ENCODE measurements around the gene TSPAN14.

Gene TSPAN14

DNA sequence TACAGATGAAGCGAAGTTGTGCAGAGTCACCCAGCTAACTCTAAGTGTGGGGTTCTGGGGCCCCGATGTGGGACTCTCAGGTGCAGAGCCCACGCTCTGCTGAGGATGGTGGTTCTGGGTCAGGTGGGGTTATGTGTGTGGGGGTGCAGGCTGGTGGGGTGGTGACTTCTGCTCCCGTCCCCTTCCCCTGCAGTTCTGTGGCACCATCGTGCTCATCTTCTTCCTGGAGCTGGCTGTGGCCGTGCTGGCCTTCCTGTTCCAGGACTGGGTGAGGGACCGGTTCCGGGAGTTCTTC lies 54.9 kb downstream of the TSPAN14 start:
- no peak for DNase-seq

DNA sequence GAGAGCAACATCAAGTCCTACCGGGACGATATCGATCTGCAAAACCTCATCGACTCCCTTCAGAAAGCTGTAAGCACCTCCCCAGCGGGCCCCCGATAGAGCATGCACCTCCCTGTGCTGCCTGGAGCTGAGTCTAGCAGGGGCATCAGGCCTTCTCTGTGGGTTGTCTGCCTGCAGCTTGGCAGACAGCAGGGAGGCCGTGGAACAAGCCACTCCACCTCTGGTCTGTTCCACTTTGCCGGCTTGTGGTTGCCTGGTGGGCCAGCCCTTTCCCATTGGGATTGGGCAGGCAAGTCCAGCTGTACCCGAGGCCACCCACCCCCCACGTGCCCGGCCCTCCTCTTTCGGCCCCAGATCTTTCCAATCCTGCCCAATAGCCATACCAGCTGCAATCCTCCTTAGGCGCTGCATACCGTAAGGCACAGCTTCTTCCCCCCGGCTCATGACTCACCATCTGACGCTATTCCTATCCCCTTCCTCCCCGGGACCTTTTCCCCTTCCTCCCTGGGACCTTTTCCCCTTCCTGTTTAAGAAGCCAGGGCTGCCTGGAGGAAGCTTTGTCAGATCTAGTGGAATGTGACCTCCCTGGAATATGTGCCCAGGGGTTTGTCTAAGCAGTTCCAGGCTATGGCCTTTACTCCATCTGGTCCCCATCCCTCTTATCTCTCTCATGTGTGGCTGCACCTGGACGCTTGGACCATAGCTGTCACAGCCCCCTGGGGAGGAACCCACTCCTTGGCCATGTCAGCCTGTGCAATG lies 55.5 kb downstream of the TSPAN14 start:
- DNase-seq, result no peak

DNA sequence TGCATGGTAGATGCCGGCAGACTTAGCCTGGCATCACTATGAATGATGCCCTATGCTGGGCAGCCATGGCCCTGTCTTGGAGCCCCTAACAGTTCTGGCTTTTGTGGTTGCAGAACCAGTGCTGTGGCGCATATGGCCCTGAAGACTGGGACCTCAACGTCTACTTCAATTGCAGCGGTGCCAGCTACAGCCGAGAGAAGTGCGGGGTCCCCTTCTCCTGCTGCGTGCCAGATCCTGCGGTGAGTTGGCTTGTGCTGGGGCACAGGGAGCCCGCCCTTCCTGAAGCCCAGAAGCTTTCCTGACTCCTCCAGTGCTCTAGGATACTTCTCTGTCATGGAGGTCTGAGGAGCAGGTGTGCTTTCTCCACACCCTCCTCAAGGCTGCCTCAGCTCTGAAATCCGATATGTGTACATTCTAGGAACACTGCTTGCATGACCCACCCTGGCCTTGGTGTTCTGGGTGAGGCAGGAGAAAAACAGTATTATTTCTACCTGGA lies 58.0 kb downstream of the TSPAN14 start:
- DNase-seq, result no peak

DNA sequence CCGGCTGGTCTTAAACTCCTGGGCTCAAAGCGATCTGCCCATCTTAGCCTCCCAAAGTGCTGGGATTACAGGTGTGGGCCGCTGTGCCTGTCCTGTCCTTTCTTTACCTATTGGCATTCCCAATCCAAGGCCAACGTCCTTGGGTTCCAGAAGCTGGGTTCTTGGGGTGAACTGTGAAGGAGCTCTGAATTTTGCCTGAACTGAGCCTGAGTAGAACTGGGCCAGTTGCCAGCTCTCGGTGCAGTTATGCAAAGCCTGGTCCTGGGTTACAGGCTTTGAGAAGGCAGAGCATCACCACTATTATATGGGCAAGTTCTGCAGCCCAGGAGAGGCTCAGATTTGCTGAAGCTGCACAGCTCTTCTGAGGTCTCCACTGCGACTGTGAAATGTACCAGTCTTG lies 59.0 kb downstream of the TSPAN14 start:
- no peak for DNase-seq

DNA sequence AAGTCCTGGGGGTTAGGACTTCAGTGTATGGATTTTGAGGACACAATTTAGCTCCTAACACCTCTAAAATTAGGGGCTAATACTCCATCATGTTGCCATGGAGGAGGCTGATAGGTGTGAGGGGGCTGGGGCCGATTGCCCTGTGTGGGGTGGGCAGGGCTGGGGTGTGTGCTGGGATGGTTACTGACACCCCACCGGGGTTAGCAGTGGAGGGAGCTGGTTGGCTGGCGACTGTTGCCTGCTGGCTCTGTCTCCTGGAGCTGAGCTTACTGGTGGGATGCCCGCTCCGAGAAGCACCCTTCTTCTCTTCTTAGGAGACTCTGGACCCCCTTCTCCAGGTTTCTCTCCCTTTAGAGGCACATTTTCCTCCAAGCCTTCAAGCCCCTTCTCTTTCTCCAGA lies 61.4 kb downstream of the TSPAN14 start:
- DNase-seq, result no peak

DNA sequence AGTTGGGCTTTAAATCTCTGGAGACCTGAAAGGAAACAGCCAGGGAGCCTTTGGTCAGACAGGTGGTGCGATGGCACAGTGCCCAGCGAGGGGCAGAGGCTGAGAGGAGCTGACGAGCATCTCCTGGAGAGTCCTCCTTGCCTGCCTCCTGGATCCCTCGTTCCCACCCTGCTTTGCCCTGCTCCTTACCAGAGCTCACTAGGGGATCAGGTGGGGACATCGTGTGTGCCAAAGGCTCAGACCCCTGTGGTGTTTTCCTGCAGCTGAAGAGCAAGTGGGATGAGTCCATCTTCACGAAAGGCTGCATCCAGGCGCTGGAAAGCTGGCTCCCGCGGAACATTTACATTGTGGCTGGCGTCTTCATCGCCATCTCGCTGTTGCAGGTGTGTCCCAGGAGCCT lies 61.8 kb downstream of the TSPAN14 start:
- DNase-seq, result no peak

DNA sequence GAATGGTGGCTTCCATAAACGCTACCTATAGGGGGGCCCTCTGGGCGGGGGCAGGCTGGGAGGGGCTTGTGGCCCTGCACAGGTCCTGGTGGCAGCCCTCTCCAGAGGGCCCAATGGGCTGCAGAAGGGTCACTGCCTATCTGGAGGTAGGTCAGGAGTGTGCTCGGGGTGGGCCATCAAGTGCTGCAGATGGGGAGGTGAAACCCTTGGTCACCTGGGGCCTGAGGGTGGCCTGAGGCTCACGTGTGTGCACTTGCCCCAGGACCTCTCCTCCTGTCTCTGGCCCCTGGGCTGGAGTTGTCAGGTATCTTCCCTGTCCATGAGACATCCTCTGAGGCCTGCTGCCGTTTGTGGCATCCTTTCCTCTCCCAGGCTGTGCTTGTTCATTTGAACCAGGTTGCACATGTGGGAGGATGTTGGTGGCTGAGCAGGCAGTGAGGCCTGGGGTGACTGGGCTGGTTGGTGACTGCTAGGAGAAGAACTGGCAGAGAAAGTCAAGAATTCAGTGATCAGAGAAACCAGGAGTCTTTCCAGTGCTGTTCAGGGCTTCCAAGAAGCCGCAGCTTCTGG lies 62.5 kb downstream of the TSPAN14 start:
- DNase-seq, result no peak

DNA sequence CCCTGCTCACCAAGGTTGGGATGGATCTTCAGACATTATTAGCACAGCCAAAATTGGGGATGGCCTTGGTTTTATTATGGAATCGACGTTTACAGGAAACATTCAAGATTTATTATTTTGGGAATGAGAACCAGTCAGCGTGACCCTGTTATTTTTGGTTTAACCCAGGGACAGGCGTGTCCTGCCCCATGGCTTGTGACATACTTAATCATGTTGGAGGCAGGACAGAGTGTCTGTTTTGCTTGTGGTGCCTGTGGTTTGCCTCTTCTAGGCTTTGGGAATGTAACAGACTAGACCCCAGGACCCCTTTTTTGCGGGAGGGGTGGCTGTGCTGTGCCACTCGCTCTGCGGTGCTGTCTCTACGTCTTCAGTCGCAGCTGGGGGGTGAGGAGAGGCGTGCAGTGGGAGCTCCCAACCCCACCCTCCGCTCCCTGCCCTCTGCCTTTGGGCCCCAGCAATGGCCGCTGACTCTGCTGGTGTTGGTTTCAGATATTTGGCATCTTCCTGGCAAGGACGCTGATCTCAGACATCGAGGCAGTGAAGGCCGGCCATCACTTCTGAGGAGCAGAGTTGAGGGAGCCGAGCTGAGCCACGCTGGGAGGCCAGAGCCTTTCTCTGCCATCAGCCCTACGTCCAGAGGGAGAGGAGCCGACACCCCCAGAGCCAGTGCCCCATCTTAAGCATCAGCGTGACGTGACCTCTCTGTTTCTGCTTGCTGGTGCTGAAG lies 63.5 kb downstream of the TSPAN14 start:
- DNase-seq, result no peak

DNA sequence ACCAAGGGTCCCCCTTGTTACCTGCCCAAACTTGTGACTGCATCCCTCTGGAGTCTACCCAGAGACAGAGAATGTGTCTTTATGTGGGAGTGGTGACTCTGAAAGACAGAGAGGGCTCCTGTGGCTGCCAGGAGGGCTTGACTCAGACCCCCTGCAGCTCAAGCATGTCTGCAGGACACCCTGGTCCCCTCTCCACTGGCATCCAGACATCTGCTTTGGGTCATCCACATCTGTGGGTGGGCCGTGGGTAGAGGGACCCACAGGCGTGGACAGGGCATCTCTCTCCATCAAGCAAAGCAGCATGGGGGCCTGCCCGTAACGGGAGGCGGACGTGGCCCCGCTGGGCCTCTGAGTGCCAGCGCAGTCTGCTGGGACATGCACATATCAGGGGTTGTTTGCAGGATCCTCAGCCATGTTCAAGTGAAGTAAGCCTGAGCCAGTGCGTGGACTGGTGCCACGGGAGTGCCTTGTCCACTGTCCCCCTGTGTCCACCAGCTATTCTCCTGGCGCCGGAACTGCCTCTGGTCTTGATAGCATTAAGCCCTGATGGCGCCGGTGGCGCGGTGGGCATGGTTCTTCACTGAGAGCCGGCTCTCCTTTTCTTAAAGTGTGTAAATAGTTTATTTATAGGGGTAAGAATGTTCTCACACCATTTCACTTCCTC lies 64.2 kb downstream of the TSPAN14 start:
- DNase-seq, result no peak

DNA sequence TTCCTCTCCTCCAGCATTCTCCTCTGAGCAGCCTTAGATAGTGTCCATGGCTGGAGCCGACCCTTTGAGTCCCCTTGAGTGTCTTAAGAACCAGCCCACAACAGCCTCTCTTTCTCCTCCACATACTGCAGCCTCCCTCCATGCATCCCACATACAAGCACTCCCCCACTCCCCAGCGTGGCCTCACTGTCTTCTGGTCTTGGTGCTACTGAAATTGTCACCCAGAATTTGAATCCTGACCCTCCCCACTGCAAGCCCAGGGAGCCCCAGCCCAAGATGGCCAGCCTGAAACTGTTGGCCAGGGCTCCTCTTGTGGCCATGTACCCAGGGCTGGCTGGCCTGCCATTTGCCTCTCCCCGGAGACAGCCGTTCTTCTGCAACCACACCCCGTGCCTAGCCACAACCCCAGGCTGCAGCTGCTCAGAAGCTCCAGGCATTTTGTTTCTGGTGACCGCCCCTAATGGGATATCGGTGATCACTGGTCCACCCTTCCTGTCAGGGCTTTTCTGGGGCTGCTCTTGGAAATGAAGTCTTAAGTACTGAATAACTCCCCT lies 64.8 kb downstream of the TSPAN14 start:
- DNase-seq, result no peak

DNA sequence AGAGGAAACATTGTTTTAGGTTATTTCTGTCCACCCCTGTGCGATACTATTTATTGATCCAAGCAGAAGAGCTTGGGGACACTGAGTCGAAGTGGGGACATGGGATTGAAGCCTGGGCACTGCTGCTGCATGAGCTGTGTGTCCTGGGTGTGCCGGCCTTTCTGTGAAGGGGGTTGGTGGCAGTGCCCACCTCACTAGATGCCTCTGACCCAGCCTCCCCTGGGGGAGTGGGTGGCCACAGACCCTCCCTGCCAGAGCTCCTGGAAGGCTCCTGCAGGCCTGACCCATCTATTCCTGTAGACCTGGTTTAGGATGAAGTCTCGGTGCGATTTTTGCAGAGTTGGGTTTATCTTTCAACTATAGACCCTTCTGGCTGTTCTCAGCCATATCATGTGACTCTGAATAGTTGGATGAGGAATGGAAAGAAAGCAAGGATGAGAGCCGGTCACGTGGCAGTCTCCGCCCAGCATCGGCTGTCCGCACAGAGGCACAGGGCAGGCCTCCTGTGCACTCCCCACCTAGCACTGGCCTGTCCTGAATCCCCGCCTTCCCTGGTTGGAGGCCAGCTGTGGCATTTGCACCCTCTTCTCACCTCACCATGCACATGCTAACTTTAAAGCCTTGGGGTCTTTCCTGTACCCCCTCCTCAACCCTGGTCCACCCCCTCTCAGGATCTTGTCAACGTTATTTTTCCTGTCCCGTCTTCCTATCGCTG lies 66.0 kb downstream of the TSPAN14 start:
- DNase-seq, result no peak

DNA sequence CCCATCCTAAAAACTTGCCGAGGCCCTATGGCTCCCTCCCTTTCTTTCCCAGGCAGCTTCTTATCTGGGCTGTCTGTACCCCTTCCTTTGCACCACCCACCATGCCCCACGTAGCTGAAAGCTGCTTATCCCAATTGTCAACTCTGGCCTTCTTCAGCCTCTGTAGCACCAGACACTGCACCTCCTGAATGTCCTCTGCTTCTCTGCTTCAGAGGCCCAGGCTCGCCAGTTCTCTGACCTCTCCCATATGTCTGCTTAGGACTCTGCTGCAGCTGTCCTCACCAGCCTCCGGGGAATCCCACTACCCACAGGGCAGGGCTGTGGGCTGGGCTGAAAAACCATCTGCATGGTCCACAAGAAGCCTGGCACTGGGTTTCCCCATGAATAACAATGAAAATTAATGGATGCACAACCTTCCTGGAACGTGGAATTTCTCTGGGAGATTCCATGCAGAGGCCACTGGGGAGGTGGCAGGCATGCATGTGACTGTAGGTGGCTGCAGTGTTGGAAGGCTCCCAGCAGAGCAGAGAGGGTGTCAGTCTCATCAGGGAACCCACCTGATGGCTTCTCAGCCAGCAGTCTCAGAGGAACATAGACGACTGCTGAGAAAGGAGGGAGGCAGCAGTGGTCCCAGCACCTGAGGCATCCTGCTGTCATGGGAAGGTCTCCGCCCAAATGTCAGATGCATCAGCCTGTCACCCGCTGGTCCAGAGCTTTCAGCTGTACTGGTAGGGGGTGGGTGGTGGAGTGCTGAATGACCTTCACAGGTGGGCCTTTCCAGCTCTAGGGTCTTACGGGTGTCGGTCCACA lies 66.8 kb downstream of the TSPAN14 start:
- no peak for DNase-seq

DNA sequence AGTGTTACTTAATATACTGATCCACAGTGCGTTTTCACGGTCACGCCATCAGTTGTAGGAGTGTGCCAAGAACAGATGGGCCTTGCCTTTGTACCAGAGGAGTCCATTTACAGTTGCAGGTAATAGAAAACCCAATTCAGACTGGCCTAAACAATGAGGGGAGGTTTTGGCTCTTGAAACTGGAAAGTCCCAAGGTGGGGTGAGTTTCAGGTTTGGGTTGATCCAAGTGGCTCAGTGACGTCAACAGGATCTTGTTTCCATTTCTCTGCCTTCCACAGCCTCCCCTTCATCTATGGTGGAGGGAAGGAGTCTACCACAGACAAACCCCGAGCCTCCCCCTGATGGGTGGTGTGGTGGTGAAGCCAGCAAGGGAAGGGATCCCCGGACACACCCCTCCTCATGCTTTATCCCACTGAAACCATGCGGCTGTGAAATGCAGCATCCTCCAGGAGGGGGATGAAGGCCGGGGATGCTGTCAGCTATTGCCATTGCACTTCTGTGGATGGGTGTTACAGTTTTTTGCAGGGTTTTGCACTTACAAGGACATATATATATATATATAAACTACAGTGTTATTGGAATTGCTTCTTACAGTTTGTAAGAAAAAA lies 68.8 kb downstream of the TSPAN14 start:
- no peak for DNase-seq

DNA sequence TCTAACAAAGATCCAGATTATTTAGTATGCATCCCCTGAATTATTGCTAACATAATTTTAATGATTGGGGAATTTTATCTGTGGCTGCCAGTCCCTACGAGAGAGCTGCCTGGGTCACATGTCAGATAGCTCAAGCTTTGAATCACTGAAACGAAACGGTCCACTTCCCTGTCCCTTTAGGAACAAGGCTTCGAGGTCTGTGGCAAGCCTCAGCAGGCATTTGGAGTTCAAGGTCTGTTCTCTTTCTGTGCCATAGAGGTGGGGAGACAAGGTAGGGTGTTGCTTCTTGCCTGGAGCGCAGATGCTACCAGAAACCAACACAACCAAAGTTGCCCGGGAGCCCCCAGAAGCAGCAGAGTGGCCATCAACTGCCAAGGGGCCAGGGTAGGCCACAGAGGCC lies 69.7 kb downstream of the TSPAN14 start:
- DNase-seq, result no peak

DNA sequence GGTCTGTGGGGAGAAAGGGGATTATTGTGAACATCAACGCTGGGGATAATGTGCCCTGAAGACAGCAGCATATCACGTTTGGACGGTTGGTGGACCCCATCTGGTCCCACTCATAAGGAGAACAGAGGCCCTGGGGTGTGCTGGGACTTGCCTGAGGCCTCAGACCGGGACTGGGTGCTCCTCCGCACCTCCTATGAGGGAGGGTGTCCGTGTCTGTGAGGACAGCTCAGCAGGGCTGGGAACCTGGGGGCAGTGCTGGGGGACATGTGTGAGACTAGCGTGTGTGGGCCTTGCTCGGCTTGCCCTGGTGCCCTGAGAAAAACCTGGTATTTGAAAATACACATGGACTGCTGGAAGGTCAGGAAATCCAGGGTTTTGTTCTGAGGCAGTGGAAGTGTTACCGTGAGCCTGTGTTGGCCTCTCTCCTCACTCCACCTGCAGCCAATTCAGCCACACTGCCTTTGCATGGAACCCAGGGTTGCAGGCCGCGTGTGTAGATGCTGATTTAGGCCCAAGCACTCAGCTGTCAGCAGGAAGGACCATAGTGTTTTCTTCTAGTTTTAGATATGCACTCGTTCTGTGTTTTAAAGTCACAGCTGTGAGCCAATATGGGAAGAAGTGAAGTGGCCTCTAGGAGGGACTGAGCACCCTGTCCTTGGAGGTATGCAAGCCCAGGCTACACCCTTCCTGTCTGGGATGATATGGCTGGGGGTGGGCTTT lies 70.2 kb downstream of the TSPAN14 start:
- DNase-seq, result no peak

DNA sequence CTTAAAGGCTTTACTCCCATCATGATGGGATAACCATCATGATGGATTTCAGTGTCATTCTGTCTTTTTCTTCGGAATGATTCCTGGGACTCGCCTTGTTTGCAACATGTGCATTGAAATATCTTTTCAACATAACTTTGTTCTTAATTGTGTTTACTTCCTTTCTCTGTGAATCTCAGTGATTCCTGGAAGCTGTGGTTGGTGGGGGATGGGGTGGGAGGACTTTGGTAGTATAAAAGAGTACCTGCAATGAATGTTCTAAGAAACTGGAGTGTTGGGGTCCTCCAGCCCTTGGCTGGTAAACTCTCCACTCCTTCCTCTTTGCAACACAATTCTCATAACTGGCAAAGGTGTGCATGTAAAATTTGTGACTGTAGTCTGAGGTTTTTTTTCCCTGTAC lies 72.1 kb downstream of the TSPAN14 start:
- no peak for DNase-seq

DNA sequence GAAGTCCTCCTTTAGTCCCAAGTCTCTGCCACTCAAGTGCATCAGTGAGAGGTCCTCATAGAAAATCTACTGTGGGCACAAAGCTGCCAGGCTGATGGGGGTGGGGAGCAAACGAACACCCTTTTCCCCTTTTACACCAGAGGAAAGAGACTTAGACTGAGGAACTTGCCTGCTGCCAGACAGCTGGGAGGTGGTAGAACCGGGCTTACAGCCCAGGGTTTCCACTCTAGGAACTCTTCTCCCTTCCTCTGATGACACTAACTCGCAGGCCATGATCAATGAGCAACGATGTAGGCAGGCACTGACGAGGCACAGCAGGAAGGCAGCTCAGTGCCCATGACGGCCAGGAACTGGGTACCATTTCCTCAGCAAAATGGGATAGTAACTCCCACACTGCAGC lies 72.6 kb downstream of the TSPAN14 start:
- no peak for DNase-seq

DNA sequence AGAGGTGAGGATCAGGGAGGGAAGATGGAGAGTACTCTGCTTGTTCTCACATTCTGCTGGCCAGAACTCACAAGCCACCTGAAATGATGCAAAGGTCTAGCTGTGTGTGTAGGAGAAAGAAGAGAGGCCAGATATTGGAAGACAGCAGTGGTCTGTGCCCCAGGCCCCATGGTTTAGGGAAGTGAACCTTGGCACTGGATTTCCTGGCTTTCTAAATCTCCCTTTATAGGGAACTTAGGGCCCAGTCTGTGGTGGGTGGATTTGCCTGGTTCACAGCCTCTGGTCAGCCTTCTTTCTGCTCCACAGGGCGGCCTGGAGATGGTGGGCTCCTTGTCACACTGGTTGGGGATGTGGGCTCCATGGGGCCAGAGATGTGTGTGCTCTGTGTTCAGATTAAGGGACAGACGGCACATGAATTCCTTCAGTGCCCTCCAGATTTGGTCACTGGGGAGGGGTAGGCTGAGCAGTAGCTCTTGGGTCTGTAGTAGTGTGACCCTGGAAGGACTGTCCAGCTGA lies 74.1 kb downstream of the TSPAN14 start:
- DNase-seq, result no peak

DNA sequence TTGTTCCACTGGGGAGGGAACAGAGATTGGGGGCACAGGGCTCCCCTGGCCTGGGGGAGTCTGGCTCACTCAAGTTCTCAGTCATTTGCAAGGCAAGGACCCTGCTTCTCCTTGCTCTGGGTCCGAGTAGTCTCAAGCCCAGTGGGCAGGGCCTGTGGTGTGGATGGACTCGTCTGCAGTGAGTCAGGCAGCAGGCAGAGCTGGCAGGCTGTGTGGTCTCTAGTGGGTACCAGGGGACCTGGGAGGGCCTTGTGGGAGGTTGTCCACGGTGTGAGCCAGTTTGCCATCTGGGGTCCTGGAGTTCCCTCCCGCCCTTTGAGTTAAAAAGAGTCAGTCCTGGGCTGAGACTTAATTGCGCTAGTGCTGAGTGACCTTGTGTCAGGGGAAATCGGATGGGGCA lies 74.8 kb downstream of the TSPAN14 start:
- no peak for DNase-seq

DNA sequence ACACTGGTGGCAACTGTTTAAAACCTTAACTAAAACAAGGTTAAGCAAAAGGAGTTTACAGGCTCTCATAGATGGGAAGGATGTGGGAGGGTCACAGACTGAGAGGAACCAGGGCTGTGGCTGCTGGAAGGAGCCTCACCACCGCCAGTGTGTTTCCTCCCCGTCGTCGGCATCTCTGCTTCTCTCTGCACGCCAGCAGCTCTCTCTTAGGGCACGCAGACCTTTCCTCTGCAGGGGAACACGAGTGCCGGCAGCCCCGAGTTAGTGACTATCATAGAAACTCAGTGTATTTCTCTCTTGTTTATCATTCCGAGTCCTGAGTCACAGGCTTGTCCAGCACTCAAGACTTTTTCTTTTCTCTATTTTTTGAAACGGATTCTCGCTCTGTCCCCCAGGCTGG lies 75.5 kb downstream of the TSPAN14 start:
- DNase-seq, result peak; percentile 52

DNA sequence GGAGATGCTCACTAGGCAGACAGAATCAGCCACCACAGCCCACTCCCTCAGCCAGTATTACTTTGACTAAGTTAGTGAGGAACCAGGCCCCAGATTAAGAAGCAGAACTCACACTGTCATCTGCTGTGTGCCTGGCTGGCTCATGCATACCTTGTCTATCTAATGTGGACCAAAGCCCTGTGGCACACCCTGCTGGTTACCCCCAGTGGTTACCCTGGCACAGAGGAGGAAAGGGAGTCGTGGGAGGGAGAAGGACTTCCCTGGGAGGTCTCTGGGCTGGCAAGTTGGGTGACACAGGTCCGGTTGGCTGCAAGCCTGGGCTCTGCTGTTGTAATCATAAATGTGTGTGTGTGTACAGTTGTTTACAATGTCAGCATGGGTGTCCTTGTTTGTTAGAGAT lies 76.1 kb downstream of the TSPAN14 start:
- DNase-seq, result peak; percentile 45

Data from activated T-cell treated with anti-CD3 and anti-CD28 coated beads, Interleukin-2, amount 50 U/mL, for 1 hour (primary cell).